ENCODE results near the gene P4HA2. TPM values are rescaled to one million over a fixed set of nuclear protein-coding genes. Genes with fewer than 3 reads are reported as not detected.

P4HA2 gene
- total RNA-seq, 1 experiment from 2014 or later, result 43.6 TPM

DNA sequence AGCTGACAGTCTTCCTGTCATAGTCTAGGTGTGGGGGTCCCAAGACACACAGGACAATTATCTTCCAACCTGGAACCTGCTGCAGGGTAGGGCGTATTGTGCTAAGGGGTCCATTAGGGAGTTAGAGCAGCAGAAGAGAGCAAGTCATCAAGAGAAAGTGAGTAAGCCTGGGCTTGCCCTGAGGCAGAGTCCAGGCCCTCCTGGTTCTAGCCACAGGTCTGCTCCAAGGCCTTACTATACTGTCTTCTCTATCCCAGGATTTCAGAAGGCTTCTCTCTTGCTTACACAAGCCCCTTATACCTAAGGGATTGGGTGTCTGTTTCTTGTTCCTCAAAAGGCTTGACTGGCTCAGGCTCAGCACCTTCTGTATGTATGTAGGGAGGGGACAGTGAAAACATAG, 7.7 kb downstream of the P4HA2 start:
- H3K4me1 ChIP-seq (ENCODE audit: insufficient read depth, low read length), result peaks cover 9% of the 10 kb centered on the region
- no peak overlapping the region for H3K9ac ChIP-seq (ENCODE audit: low read length)
- H2AFZ ChIP-seq (ENCODE audit: low read length), result no peak overlapping the region
- ATAC-seq (no peak), DNase-seq (no peak)
- H3K4me3 ChIP-seq (ENCODE audit: low read length), result no peak overlapping the region
- H3K9me2 ChIP-seq (replicated peaks; ENCODE audit: low read length), result no peaks in the 10 kb centered on the region
- ChIA-PET CTCF (no interaction called here), POLR2A (ENCODE audit: unreplicated experiment) (no interaction called here)
- no peak overlapping the region for H3K4me2 ChIP-seq (ENCODE audit: low read length)
- TF ChIP-seq EZH2phosphoT487 (IDR thresholded peaks at IDR 0.05; ENCODE audit: borderline replicate concordance, low read length) (no peak), EZH2 (IDR thresholded peaks at IDR 0.05; ENCODE audit: low read length, unreplicated experiment) (no peak)
- TF ChIP-seq, protein P1, sequence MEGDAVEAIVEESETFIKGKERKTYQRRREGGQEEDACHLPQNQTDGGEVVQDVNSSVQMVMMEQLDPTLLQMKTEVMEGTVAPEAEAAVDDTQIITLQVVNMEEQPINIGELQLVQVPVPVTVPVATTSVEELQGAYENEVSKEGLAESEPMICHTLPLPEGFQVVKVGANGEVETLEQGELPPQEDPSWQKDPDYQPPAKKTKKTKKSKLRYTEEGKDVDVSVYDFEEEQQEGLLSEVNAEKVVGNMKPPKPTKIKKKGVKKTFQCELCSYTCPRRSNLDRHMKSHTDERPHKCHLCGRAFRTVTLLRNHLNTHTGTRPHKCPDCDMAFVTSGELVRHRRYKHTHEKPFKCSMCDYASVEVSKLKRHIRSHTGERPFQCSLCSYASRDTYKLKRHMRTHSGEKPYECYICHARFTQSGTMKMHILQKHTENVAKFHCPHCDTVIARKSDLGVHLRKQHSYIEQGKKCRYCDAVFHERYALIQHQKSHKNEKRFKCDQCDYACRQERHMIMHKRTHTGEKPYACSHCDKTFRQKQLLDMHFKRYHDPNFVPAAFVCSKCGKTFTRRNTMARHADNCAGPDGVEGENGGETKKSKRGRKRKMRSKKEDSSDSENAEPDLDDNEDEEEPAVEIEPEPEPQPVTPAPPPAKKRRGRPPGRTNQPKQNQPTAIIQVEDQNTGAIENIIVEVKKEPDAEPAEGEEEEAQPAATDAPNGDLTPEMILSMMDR (conservative IDR thresholded peaks at IDR 0.05; ENCODE audit: low read depth, low read length), result no peak
- no peak overlapping the region for H3K27ac ChIP-seq (ENCODE audit: low read length)
- no peaks in the 10 kb centered on the region for H3K27me3 ChIP-seq (ENCODE audit: low read length)
- no peaks in the 10 kb centered on the region for H3K9me3 ChIP-seq (ENCODE audit: low read length)
- H3K79me2 ChIP-seq (ENCODE audit: low read length), result peaks cover 37% of the 10 kb centered on the region
- no TSS peak for BruUV-seq (replicated peaks)
- intact Hi-C loops (cut with micrococcal nuclease), result no loop called here
- H4K20me1 ChIP-seq (ENCODE audit: low read length), result no peaks in the 10 kb centered on the region
- no peaks in the 10 kb centered on the region for H3F3A ChIP-seq (ENCODE audit: low read length, unreplicated experiment)
- H3K36me3 ChIP-seq (ENCODE audit: low read depth, low read length), result no peaks in the 10 kb centered on the region

DNA sequence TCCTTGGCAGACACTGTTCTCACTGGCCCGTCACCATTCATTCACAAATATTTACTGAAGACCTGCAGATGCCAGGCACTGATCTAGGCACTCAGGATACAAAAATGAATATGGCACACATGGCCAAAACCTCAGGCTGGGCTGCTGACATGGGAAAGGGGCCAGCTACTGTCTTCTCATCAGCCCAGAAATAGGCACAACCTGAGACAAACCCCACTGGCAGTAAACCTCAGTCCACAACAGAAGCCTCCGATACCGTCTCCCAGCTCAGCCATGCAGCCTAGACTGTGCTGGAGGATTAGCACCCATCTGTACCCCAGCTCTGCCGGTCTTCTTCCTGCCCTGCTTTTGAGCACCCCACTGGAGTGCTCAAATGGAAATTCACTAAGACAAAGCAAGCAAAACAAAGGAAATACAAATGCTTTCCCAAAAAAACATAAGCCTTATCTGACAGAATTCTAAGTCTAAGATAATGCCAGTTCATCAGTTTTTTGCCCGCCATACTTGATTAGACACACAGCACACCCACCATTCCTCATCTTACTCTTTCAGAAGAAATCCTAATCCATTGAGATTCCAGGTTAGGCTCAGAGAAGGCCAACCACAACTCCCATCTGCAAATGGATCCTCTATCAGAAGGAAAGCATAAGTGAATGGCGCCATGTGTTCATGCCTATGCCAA, 8.2 kb downstream of the P4HA2 start:
- no peaks in the 10 kb centered on the region for H4K20me1 ChIP-seq (ENCODE audit: low read length)
- no peaks in the 10 kb centered on the region for H3K9me2 ChIP-seq (replicated peaks; ENCODE audit: low read length)
- peaks cover 10% of the 10 kb centered on the region for H3K4me1 ChIP-seq (ENCODE audit: insufficient read depth, low read length)
- TF ChIP-seq EZH2phosphoT487 (IDR thresholded peaks at IDR 0.05; ENCODE audit: borderline replicate concordance, low read length), result no peak
- TF ChIP-seq, protein P1 (conservative IDR thresholded peaks at IDR 0.05; ENCODE audit: low read depth, low read length), result no peak
- no peaks in the 10 kb centered on the region; the same call in 1 of the 2 replicates for H3K36me3 ChIP-seq (ENCODE audit: low read depth, low read length)
- ATAC-seq, result no peak
- no peaks in the 10 kb centered on the region for H3K9me3 ChIP-seq (ENCODE audit: low read length)
- H3K27ac ChIP-seq (ENCODE audit: low read length), result no peak overlapping the region
- DNase-seq, result no peak
- no peak overlapping the region for H2AFZ ChIP-seq (ENCODE audit: low read length)
- no peak overlapping the region for H3K4me3 ChIP-seq (ENCODE audit: low read length)
- H3K9ac ChIP-seq (ENCODE audit: low read length), result no peak overlapping the region
- intact Hi-C loops (cut with micrococcal nuclease), result no loop called here
- peaks cover 31% of the 10 kb centered on the region for H3K79me2 ChIP-seq (ENCODE audit: low read length)
- ChIA-PET POLR2A (ENCODE audit: unreplicated experiment) (no interaction called here), CTCF (no interaction called here)
- BruUV-seq (replicated peaks), result no TSS peak
- no peak overlapping the region for H3K4me2 ChIP-seq (ENCODE audit: low read length)
- no peaks in the 10 kb centered on the region for H3F3A ChIP-seq (ENCODE audit: low read length, unreplicated experiment)
- H3K27me3 ChIP-seq (ENCODE audit: low read length), result no peaks in the 10 kb centered on the region

DNA sequence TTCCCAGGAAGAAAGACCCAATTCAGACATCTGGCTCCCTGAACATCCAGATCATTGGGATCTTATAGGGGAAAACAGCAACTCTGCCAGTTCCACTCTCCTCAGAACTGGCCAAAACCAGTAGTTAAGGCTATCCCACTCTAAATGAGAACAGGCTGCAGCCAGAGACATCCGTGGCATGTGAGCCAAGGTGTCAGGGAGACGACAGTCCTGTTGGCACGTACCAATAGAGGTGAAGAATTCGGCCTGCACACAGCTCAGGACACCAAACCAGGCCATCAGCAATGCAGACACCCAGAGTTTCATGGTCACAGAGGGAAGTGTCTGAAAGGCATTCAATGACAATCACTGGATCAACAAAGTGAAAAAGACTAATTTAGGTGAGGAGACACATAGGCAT, 9.3 kb downstream of the P4HA2 start:
- Histone ChIP-seq H3K9me3 (ENCODE audit: low read length) (no peaks in the 10 kb centered on the region), H3K4me1 (ENCODE audit: insufficient read depth, low read length) (peaks cover 10% of the 10 kb centered on the region), H3K27me3 (ENCODE audit: low read length) (no peaks in the 10 kb centered on the region), H2AFZ (ENCODE audit: low read length) (no peak overlapping the region), H3K4me3 (ENCODE audit: low read length) (no peak overlapping the region), H3K36me3 (ENCODE audit: low read depth, low read length) (peaks cover under 1% of the 10 kb centered on the region; the same call in 1 of the 2 replicates), H3K9me2 (replicated peaks; ENCODE audit: low read length) (no peaks in the 10 kb centered on the region), H3K79me2 (ENCODE audit: low read length) (0 out of 2 replicates have a peak, but pooled peaks cover 20% of the 10 kb centered on the region), H3K9ac (ENCODE audit: low read length) (no peak overlapping the region), H3K27ac (ENCODE audit: low read length) (no peak overlapping the region), H3F3A (ENCODE audit: low read length, unreplicated experiment) (no peaks in the 10 kb centered on the region), H4K20me1 (ENCODE audit: low read length) (no peaks in the 10 kb centered on the region), H3K4me2 (ENCODE audit: low read length) (no peak overlapping the region)
- ChIA-PET POLR2A (ENCODE audit: unreplicated experiment) (no interaction called here), CTCF (no interaction called here)
- no peak for ATAC-seq
- no peak for TF ChIP-seq EZH2phosphoT487 (IDR thresholded peaks at IDR 0.05; ENCODE audit: borderline replicate concordance, low read length)
- DNase-seq, result no peak
- no TSS peak for BruUV-seq (replicated peaks)
- intact Hi-C loops (cut with micrococcal nuclease), result no loop called here
